ENCODE results near the gene ESPL1. TPM values are rescaled to one million over a fixed set of nuclear protein-coding genes. Genes with fewer than 3 reads are reported as not detected.

ESPL1 gene
- polyA plus RNA-seq, 1 donor (not counting 4 experiments of a cell fraction or from before 2014, with no cell fraction given), result 3.7 TPM

- Histone ChIP-seq H3K27ac (ENCODE audit: control insufficient read depth, insufficient read depth, low read length) (no peak overlapping the region), H3K4me1 (ENCODE audit: control insufficient read depth, extremely low read depth, insufficient read depth, low read length) (peaks cover 45% of the 10 kb centered on the region), H3K4me2 (ENCODE audit: control insufficient read depth, extremely low read depth, insufficient read depth, low read depth, low read length) (no peak overlapping the region), H2AFZ (ENCODE audit: control insufficient read depth, low read length) (no peak overlapping the region), H3K9me1 (ENCODE audit: control insufficient read depth, extremely low read depth, insufficient read depth, low read length) (no peaks in the 10 kb centered on the region), H3K4me3 (ENCODE audit: control insufficient read depth in 2 of 3, extremely low read depth in 1 of 3, insufficient read depth in 2 of 3, low read depth in 1 of 3, low read length in 3 of 3) (no peak overlapping the region), H3K36me3 (ENCODE audit: control insufficient read depth in 2 of 2, extremely low read depth in 1 of 2, insufficient read depth in 2 of 2, low read length in 2 of 2) (no peaks in the 10 kb centered on the region), H3K9me3 (ENCODE audit: control insufficient read depth, low read depth, low read length) (no peaks in the 10 kb centered on the region), H3K27me3 (ENCODE audit: control insufficient read depth, extremely low read depth, insufficient read depth, low read length) (no peaks in the 10 kb centered on the region), H3K79me2 (ENCODE audit: control insufficient read depth, insufficient read depth, low read length) (peaks cover 6% of the 10 kb centered on the region), H4K20me1 (ENCODE audit: control insufficient read depth, extremely low read depth, insufficient read depth, low read length) (no peaks in the 10 kb centered on the region), H3K9ac (ENCODE audit: control insufficient read depth, extremely low read depth, insufficient read depth, low read length) (no peak overlapping the region)
- FAIRE-seq (no peak), DNase-seq (ENCODE audit: low read depth, low spot score) (no peak)
- no peak for TF ChIP-seq EZH2 (IDR thresholded peaks at IDR 0.05; ENCODE audit: low read length)
- TF ChIP-seq CTCF (optimal IDR thresholded peaks at IDR 0.05 in 1 of 3, IDR thresholded peaks at IDR 0.05 in 1 of 3, conservative IDR thresholded peaks at IDR 0.05 in 1 of 3; ENCODE audit: extremely low read depth in 1 of 3, insufficient read depth in 2 of 3, low read length in 3 of 3), result no peak
- dilution Hi-C loops (cut with MboI; ENCODE audit: extremely low pct_ligation_motif_present, low sequenced_read_pairs), result no loop called here
Measured at GRCh38 chr12:53235164-53235563, 32.9 kb upstream of the ESPL1 start.

GRCh38 chr12:53235742-53236442, 32.2 kb upstream of the ESPL1 start:
- no peak for FAIRE-seq
- Histone ChIP-seq H3K9ac (ENCODE audit: control insufficient read depth, extremely low read depth, insufficient read depth, low read length) (no peak overlapping the region), H2AFZ (ENCODE audit: control insufficient read depth, low read length) (peak overlapping the region; percentile 51), H3K79me2 (ENCODE audit: control insufficient read depth, insufficient read depth, low read length) (peaks cover 5% of the 10 kb centered on the region), H3K4me1 (ENCODE audit: control insufficient read depth, extremely low read depth, insufficient read depth, low read length) (peaks cover 38% of the 10 kb centered on the region), H3K36me3 (ENCODE audit: control insufficient read depth in 2 of 2, extremely low read depth in 1 of 2, insufficient read depth in 2 of 2, low read length in 2 of 2) (no peaks in the 10 kb centered on the region), H3K27me3 (ENCODE audit: control insufficient read depth, extremely low read depth, insufficient read depth, low read length) (no peaks in the 10 kb centered on the region), H3K4me2 (ENCODE audit: control insufficient read depth, extremely low read depth, insufficient read depth, low read depth, low read length) (peak overlapping the region; percentile 34), H4K20me1 (ENCODE audit: control insufficient read depth, extremely low read depth, insufficient read depth, low read length) (no peaks in the 10 kb centered on the region), H3K27ac (ENCODE audit: control insufficient read depth, insufficient read depth, low read length) (no peak overlapping the region), H3K4me3 (ENCODE audit: control insufficient read depth in 2 of 3, extremely low read depth in 1 of 3, insufficient read depth in 2 of 3, low read depth in 1 of 3, low read length in 3 of 3) (no peak overlapping the region), H3K9me1 (ENCODE audit: control insufficient read depth, extremely low read depth, insufficient read depth, low read length) (no peaks in the 10 kb centered on the region), H3K9me3 (ENCODE audit: control insufficient read depth, low read depth, low read length) (no peaks in the 10 kb centered on the region)
- dilution Hi-C loops (cut with MboI; ENCODE audit: extremely low pct_ligation_motif_present, low sequenced_read_pairs), result no loop called here
- no peak for TF ChIP-seq EZH2 (IDR thresholded peaks at IDR 0.05; ENCODE audit: low read length)
- no peak for TF ChIP-seq CTCF (optimal IDR thresholded peaks at IDR 0.05 in 1 of 3, IDR thresholded peaks at IDR 0.05 in 1 of 3, conservative IDR thresholded peaks at IDR 0.05 in 1 of 3; ENCODE audit: extremely low read depth in 1 of 3, insufficient read depth in 2 of 3, low read length in 3 of 3)
- no peak for DNase-seq (ENCODE audit: low read depth, low spot score)
